NCI-H526 treated with DMSO at 0.1 percent for 48 hours (cell line): ENCODE measurements around the gene ENC1.
A peak's percentile ranks its signal among the peaks of the same experiment; 100 is the strongest.
"Not testable (repeated sequence)": the region's sequence is repeated elsewhere in the genome, so short reads cannot be mapped to it uniquely, and the experiment has no call there.

Experiments
- DNase-seq: peaks from one replicate; lab custom pipeline; 2025; lab: John Stamatoyannopoulos, UW

The ENC1 gene, protein sequence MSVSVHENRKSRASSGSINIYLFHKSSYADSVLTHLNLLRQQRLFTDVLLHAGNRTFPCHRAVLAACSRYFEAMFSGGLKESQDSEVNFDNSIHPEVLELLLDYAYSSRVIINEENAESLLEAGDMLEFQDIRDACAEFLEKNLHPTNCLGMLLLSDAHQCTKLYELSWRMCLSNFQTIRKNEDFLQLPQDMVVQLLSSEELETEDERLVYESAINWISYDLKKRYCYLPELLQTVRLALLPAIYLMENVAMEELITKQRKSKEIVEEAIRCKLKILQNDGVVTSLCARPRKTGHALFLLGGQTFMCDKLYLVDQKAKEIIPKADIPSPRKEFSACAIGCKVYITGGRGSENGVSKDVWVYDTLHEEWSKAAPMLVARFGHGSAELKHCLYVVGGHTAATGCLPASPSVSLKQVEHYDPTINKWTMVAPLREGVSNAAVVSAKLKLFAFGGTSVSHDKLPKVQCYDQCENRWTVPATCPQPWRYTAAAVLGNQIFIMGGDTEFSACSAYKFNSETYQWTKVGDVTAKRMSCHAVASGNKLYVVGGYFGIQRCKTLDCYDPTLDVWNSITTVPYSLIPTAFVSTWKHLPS

DNA sequence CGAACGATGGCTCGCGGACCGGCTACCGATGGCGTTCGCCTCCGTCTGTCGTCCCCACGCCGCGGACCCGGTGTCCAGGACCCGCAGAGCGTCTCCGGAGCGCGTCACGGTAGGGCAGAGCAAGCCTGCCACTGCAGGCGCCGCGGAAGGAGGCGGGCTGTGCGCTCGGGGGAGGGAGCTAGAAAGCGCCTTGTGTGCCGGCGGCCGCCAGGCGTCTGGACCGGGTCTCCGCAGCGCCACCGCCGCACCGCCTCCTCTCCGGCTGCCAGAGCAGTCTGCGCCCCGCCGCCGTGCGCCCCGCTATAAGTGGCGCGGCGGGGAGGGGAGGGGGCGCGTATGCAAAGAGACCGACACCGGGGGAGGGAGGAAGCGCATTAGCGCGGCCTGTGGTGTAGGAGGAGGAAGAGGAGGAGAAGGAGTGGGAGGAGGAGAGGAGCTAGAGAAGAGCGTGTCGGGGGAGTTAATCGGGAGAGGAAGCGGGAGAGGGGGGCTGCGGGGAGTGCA is at the start of gene ENC1:
ENC1 (minus strand) TSS at position 279 of the 504 bp plus-strand sequence. CDS start 4,243 bp downstream, outside the sequence.
- DNase-seq: peak; percentile 78

DNA sequence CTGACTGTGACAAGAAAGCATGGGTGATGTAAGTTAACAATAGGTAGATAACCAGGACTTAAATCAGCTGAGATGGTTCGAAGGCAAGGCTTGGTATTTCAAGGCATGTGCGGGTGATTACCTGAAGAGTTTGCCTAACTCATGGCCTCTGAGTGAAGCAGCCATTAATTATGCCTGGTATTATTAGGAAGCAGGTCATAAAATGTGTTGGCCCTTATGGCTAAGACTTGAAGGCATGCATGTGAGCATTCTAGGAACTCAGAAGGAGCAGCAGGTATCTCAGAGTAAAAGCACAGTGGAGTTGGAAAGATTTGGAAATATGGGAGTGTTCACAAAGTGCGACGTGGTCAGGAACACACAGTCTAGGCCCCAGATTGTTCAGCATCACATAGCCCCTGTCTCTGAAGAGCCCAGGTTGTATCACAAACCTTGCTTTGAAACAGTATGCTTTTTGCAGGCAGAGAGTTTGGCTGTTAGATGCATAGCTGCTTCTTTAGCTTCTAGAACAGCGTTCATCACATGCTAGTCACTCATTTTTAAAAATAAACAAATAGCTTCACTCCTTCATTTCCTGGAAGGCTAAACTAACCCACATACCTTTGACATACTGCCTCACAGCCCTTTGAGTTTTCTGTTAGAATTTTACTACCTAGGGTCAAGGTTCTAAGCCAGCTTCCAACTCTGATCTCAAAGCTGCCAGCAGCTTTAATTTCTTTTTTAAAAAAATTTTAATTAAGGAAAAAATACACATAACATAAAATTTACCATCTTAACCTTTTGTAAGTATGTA is 46.6 kb upstream of the ENC1 start:
- no peak for DNase-seq

DNA sequence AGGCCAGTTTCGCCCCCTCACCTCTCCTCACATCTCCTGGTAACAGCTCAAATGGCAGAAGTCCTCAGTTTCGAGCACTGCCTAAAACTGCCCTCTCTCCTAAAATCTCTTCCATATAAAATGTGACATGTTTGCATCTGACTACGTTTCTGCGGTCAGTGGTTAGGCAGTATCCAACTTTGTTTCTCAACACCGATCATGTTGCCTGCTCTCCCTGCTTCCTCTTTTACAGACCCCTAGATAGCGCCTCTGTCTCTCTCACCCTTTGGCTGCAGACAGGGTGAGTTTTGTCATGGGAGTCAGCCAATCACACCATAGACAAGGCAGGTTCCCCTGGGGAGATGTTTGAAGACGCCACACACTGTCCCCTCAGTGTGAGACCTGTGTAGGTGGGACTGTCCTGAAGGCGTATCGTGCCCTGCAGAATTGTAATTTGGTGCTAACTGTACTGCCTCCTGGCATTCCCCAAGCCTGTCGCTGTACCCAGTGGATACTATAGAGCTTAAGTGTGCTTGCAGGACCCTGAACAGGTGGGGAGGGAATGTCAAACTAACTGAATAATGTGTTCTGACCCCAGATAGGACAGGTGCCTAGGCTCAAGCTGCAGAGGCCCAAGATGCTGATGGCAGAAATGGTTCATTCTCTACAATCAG is 45.6 kb upstream of the ENC1 start:
- no peak for DNase-seq

DNA sequence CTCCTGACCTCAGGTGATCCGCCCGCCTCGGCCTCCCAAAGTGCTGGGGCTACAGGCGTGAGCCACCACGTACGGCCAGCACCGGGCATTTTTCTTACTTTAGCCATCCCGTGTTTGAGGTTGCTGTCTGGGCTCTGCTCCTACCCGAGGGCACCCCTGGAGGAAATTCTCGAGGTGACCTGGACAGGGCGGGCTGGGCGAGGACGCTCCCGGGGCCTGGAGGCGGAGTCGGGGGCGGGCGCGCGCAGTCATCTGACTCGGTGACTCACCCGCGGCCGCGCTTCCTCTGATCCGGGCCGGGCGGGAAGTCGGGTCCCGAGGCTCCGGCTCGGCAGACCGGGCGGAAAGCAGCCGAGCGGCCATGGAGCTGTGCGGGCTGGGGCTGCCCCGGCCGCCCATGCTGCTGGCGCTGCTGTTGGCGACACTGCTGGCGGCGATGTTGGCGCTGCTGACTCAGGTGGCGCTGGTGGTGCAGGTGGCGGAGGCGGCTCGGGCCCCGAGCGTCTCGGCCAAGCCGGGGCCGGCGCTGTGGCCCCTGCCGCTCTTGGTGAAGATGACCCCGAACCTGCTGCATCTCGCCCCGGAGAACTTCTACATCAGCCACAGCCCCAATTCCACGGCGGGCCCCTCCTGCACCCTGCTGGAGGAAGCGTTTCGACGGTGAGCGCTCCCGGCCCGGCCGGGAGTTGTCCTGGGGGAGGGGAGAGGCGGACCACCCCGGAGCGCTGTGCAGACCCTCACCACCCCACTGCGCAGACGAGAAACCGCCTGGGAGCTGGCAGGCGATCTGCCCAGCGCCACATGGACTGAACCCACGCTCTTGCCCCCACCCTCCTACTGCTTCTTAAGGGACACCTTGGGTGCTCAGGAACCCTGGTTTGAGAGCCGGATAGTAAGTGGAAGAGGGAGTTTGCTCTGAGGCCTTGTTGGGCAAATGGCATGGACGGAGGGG is 44.6 kb upstream of the ENC1 start, which contains the start of gene HEXB:
HEXB (plus strand) TSS at position 334 of the 952 bp plus-strand sequence; CDS start at position 362, 28 bp downstream.
- peak; percentile 33 for DNase-seq

DNA sequence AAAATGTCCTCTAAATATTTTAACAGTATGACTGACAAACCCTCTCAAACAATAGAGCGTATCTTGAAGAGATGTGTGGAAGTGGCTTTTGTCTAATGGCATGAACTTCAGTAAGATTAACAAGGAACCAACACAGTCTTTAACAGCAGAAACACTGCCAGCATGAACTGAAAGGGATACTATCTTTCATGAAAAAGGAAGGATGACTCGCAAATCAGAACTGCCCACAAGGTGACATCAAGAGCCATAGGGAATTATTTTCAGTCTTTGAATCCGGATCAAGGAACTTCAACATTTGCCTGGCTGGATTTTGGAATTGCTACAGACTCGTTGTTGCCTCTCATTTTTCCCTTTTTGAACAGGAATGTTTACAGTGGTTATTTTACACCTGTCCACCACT is 39.4 kb upstream of the ENC1 start:
- DNase-seq: no peak

DNA sequence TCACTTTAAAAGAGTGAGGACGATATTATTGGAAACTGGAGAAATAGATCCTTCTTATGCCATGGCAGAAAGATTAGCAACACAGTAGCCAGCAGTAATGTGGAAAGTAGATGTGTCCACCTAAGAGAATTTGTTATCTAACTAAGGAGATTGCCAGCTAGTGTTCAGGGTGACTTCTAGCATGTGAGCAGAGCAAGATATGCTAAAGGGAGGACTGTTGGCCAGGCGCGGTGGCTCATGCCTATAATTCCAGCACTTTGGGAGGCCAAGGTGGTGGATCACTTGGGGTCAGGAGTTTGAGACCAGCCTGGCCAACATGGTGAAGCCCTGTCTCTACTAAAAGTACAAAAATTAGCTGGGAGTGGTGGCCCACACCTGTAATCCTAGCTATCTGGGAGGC is 38.8 kb upstream of the ENC1 start:
- DNase-seq: not testable (repeated sequence)

DNA sequence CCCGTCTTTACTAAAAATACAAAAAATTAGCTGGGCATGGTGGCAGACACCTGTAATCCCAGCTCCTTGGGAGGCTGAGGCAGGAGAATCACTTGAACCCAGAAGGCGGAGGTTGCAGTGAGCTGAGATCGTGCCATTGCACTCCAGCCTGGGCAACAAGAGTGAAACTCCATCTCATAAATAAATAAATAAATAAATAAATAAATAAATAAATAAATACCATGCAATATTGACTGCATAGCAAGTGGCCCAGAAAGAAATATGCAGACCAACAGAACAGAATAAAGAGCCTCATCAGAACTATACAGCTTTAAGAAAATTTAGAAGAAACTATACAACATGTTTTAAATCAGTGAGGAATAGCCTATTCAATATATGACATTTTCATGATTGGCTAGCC is 37.6 kb upstream of the ENC1 start:
- DNase-seq: not testable (repeated sequence)

DNA sequence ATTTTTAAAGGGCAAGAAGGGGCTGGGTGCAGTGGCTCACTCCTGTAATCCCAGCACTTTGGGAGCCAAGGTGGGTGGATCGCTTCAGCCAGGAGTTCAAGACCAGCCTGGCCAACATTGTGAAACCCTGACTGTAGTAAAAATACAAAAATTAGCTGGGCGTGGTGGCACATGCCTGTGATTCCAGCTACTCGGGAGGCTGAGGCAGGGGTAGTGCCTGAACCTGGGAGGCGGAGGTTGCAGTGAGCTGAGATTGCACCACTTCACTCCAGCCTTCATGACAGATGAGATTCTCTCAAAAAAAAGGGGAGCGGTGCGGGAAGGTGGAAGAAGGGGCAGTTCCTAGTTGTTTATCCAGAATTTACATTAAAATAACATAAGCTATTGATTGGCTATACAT is 35.9 kb upstream of the ENC1 start:
- DNase-seq: not testable (repeated sequence)

DNA sequence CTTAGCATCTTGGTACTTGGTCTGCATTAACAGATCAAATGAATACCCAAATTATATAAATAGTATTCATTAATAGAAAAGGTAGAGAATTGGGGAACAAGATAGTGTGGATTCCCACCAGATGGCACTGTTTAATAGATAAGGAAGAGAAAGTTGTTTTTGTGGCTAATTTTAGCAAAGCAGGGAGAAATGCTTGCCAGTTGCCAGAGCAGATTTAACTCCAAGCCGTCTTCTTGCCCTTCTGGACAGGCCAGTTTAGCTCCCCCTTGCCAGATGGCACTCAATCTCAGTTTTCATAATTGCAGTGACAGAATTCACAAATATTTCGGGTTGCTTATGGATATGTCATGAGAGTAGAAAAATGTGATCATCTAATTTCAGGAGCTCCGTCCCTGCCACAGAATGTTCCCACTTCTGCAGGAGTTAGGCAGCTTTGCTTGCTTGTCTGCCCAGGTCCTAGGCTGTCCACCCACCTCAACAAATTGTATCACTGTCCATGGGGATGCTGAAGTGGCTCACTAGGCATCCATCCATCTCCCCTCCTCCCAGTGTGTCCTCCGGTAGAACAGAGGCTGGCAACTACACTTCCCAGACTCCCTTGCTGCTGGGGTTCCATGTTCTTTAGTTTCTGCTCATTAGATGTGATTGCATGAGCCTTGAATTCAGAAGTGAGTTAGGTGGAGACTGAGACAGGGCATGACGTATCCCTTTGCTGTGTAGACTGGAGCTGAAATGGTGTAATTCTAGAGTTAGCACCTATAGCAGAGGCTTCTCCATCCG is 32.7 kb upstream of the ENC1 start:
- no peak for DNase-seq

DNA sequence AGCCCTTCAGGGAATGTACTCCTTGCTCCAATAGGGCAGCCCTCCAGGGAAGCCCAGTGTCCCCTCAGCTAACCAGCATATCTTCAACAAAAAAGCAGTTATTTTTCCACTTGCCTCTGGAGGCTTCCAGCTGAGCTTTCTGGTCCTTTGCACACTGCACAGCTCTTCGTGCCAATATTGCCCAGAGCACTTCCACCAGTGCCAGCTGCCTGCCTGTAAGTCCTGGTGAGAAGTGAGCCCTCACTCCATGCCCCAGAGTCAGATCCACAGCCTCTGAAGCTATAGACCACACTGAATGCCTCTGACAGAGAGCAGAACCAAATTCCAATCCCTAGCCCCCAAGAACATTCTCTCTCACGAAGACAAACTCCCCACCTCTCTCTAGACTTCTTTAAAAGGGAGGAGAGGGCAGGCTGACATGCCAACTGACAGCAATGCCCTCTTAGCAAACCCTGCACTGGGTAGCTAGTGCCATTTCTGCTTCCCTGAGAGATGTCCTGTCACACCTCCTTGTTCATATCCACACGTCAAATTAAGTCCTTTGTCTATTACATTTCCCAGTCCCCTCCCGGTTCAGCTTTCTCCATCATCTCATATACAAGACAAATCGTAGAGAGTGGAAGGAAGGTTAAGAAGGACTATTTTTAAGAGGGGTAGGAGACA is 31.8 kb upstream of the ENC1 start:
- DNase-seq: no peak

DNA sequence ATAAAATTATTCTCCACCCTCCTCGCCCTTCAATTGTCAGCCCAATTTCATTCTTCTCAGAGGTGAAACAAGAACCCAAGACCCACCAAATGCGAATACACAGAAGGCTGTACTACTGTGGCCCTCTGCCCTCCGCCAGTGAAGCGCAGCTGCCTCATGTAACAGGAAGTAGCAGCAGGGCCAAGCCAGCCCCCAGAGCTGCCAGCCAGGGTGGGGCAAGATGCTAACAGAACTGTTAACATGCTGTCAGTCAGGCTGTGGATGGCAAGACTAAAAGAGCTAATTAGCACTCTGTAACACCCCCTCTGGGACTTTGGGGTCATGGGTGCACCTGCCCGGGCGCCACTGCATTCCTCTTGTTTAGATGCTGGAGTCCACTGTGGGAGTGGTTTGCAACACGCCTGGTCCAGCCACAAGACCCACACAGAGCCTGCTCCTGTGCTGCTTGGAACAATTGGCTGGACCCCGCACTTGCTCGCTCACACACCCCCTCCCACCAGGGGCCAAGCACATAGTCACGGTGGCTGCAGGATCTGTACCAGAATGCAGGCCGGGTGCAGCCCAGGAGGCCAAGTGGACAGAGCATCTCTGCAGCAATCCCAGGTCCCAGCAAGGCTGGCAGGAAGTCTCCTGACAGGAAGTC is 30.0 kb upstream of the ENC1 start:
- no peak for DNase-seq

DNA sequence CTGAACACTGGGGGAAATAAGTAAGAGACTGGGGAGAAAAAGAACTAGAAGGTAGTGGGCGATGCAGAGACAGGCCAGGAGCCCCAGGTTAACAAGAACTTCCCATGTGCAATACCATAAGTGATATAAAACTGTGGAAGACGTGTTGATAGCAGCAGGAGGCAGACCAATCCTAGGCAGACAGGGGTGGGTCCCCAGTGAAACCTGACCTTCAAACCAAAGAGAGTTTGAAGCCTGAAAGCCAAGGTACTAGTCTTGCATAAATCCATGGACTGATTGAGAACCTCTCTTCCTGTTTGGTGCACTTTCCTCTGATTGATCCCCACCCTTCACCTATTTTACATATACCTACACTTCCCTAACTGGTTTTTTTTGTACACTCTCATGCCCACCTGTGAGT is 29.3 kb upstream of the ENC1 start:
- no peak for DNase-seq

DNA sequence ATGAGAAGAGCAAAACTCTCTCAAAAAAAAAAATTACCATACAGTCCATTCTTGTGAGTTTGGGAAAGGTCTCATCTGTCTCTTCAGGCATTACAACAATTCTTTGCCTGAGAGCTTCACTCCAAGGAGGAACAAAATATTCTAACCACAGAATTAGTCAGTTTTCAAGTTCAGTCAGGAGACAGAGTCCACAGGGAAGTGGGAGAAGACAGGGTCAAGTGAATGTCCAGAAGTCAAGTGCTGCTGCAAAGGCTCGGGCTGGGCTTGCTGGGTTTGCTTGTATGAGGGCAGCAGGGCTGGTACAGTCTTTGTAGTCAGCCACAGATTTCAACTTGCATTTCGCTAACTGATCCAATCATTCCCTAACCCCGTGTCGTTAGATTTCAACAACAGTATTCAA is 26.9 kb upstream of the ENC1 start:
- no peak for DNase-seq

DNA sequence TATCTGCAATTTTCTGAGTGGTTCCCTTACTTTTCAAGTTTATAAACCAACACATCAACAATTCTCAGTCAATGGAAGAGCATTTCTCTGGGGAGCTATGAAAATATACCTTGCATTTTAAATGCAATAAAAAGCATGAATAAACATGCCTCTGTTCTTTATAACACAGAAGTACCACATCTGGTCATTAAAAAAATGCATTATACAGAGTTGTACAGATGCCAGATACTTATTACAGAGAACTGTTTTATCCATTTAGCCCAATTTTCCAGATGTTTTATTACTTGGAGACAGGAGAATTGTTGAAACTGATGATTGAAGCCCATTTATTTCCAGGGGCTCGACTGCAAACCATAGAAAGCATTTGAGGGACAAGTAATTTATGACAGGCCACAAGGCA is 25.3 kb upstream of the ENC1 start:
- no peak for DNase-seq

DNA sequence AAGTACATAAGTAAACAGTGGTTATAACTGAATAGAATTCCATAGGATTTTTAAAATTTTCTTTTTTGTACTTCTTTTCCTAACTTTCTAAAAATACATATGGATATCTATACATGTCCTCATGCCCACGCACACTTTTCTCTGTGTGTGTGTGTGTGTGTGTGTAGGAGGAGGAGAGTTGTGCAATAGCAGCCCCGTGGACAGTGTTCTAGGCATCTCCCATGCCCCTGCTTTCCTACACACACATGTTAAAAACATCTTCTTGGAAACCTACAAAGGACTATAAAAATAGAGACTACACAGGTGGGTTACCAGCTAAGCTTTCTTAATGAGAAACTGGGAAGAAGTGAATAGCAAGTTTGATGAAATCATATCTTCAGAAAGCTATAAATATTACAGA is 24.7 kb upstream of the ENC1 start:
- no peak for DNase-seq

DNA sequence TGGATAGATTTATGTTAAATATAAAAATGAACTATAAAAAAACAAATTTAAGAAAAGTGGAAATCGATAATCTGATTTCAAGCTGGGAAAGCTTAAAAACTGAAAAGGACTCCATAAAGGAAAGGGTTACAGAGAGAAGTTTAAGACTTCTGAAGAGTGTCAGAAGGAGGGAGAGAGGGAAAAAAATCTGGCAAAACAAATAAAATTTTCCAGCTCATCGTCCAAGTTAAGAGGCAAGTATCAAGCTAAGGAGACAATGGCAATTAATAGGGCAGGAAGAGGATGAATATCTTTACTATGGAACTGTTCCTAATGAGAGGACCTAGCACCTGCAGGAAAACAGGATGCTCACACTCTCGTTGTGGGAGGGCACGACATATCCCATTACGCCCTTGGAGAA is 24.0 kb upstream of the ENC1 start:
- DNase-seq: no peak

DNA sequence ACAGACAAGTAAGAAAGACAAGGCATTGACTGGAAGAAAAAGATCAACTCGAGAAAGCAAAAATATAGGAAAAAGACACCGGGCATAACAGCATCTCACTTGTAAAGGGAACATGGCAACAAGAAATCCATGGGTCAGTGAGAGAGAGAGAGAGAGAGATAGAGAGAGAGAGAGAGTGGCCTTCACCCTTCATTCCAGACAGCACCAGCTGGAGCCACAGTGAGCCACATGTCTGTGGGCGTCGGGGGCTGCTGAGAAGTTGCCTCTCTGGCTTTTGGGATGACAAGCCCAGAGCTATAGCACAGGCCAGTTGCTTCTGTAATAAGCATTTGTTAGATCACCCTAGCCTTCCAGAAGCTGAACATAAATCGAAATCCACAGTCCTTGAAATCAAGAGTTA is 20.3 kb upstream of the ENC1 start:
- DNase-seq: no peak

DNA sequence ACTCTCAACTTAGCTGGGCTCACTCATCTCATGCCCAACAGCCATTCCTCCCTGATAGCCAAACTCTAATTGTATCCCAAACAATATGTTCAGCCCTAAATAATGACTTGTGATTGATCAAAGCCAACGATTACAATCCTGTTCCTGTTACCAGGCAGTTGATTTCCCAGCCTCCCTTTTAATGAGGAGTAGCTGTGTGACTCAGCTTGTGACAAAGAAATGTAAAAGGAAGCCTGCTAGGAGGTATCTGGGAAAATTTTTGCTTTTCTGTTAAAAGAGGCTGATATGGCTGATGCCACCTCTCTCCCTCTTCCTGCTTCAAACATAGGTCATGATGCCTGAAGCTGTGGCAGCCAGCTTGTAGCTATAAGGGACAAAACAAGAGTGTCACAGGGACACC is 19.6 kb upstream of the ENC1 start:
- no peak for DNase-seq

DNA sequence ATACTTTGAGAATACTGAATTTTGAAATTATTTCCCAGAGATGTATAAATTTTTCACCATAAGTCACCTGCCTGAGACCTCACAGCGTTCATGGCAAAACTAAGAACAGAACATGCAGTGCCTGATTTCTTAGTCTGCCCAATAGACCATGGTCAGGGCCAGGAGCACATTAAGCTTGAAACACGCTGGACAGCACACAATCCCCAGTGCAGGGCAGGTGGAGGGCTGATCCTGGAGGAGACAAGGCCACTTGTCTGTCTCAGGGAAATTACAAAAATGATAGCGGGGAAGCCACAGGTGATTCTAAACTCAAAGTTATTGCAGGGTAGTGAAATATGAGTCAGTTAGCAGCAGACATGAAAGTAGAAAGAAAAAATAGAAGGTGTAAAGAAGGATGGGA is 18.6 kb upstream of the ENC1 start:
- no peak for DNase-seq
